B cell (primary cell): ENCODE results near the gene POU2F3.

Source experiments
- EZH2 ChIP-seq: IDR thresholded peaks from 2 replicates; pipeline ENCODE4 v1.6.1; 2012; ENCODE audit warnings: borderline replicate concordance, low read depth, mild to moderate bottlenecking, moderate library complexity, low read length; ENCODE audit not compliant: insufficient read depth, poor library complexity, severe bottlenecking
- TF ChIP-seq, protein P1 (sequence below): fragments of 200-600 bp; IDR thresholded peaks from one replicate; pipeline ENCODE4 v1.8.0; 2022; ENCODE audit warnings: antibody characterized with exemption, mild to moderate bottlenecking

DNA sequence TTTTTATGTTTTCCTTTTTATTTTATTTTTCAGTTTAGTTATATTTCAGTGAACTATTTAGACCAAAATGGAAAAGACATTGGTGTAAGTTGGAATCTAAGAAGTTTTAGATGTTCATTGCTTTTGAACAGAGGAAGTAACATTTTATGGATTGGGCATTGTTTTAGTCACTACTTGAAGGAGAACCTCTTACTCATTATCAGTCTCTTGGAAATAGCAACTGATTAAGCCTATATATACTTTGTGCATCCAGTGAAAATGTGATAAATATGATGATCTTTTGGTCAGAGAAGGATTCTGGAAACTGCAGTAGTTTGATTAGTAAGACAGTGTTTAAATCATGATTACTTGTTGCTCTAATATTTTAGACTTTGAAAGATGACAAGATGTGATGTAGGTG, 110.7 kb downstream of the POU2F3 start:
- TF ChIP-seq, protein P1, sequence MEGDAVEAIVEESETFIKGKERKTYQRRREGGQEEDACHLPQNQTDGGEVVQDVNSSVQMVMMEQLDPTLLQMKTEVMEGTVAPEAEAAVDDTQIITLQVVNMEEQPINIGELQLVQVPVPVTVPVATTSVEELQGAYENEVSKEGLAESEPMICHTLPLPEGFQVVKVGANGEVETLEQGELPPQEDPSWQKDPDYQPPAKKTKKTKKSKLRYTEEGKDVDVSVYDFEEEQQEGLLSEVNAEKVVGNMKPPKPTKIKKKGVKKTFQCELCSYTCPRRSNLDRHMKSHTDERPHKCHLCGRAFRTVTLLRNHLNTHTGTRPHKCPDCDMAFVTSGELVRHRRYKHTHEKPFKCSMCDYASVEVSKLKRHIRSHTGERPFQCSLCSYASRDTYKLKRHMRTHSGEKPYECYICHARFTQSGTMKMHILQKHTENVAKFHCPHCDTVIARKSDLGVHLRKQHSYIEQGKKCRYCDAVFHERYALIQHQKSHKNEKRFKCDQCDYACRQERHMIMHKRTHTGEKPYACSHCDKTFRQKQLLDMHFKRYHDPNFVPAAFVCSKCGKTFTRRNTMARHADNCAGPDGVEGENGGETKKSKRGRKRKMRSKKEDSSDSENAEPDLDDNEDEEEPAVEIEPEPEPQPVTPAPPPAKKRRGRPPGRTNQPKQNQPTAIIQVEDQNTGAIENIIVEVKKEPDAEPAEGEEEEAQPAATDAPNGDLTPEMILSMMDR, result no peak
- no peak for TF ChIP-seq EZH2
